ENCODE data around the gene SCAMP1.

SCAMP1 gene

DNA sequence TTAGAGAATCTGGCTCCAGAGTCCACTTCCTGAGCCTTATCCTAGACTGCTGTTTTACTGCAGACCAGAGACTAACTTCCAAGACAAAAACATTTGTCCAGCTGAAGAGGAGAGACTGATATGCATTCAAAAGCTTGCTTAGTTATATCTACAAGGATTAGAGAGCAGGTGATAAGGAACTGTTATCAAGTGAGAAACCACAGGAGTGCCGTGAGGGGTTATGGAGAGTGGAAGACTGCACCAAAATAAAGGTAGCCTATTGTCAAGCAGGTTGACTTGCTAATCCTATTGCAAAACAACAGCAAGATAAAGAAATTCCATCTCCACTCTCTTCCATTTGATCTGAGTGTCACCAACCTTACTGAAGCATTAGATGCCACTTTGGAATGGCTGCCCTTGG, 139.1 kb downstream of the SCAMP1 start:
- no peak for DNase-seq

DNA sequence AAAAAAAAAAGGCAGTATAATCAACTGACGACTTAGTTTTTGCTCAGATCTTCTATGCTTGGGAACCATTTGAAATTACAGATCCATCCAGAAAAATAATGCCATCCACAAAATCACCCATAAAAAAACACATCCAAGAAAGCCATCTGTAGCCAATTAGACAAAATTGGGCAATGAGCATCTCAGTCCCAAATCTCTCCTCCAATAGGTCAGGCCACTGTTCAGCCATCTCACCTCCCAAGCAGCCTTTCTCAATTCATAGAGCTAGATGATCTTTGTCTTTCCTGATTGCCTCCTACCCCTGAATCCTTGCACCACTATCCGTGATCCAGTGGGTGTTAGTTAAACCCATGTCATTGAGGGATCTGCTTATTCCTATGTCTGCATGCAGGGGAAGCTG, 139.6 kb downstream of the SCAMP1 start:
- DNase-seq = no peak

DNA sequence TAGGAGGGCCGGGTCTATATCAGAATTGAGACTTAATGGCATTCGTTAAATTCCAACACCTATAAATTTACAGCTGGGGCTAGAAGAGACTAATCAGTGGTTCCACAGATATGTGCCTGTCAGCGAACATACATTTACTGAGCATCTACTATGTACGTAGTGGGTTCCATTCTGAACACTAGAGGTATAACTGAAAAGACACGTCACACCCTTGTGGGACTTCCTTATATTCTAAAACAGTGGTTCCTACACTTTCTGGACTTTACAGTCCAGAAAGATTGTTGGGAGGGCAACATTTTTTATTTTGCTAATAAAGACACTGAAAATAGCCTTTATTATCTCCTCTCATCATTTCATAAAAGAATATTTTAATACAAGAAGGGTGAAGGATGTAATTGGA, 140.5 kb downstream of the SCAMP1 start:
- DNase-seq = no peak

DNA sequence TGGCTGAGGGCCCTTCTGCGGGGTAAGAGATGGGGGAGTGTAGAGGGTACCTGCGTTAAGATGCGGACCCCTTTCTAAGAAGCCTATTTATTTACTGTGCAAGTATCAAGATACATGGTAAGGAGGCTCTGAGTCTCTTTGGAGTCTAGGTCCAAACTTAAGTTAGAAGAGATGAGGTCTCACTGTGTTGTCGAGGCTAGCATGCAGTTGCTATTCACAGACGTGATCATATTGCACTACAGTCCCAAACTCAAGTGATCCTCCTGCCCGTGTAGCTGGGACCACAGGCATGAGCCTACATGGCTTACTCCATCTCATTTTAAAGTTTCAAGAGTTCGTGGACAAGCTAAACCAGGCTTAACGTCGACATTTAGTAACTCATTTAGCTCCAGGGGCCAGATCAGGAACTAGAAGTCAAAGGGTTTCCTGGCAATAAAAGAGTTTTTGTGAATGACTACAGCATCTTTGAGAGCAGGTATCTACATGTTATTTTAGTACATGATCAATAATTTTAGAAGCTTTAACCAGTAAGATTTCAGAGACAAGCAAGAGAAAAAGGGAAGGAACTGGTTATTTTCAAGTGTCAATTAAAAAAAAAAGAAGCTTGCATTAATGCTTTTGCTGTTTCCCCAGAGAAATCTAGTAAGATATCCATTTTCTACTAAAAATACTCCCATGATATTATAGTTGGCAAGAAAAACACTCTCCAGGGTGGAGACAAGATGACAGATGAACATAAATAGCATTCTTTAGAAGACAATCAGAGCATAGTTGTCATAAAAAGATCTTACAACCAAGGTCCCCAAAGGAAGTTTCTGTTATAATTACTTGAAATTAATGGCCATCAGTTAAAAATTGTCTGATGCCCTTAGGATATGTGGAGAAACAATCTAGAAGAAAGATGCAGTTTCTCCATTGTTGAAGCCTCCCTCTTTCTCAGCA, 141.3 kb downstream of the SCAMP1 start:
- no peak for DNase-seq

DNA sequence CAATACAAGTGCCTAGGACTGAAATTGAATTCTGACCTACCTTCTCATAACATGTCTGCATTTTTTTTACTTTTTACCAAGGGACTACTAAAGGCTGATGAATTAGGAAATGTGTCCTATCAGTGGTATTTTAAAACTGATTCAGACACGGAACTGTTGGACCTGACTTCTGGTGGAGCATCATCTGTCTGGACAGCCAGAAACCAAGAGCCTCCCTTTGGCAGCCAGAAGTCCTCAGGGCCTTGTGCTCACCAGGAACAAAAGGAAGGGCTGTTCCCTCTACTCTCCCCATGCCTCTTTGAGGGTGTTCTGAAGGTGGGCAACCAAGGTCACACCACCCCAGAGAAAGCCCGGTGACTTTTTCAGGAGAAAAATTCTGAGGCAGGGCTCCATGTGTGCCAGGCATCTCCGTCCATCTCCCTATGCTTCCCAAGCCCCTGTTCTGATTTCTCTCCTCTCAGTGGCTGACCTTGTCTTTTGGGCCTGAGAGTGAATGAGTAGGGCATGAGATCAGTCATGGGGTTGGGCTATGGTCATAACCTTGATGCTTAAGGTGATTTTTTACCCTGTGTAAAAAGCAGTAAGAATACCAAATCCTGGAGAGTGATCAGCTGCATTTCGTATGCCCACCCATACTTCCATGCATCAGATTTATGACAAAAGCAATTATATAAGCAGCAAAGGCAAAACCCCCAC, 143.7 kb downstream of the SCAMP1 start:
- DNase-seq = no peak

DNA sequence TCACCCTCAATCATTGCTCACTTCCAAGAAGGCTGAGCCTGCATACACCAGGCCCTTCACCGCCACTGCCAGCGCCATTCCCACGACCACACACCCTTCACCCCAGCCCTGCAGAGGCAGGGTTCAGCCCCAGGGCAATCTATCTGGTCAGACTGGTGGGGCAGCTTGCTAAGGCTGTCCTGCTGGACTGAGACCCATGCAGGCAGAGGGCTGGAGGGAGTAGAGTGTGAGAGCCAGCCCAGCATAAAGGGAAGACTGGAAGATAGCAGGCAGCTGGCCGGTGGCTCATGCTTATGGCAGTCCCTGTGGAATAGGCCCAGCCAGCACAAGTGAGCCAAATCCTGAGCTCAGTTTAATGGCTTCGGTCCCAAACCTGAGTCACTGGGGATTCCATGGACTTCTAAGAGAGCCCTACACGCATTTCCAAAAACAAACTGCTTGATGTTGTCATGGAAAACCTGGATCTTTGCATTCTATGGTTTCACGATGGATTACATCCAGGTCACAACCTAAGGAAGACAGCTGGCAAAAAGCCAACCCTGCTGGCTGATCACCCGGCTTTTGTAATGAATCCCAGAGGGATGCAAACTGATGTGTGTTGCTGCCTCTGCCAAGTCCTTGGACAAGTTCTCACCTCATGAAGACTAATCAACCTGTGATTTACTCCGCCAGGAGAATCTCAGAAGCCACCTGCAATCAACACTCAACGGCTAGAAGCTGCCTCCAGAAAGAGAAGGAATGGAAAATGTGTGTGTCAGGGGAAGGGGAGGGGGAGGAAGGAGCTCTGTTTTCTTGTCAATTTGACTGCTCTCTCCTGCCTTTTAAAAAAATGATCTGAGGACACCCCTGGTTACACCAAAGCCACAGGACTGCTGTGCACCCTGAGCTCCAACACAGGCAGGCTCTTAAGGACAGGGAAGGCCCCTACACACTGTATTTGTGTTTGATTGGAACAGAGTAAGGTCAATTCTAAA, 144.6 kb downstream of the SCAMP1 start:
- no peak for DNase-seq

DNA sequence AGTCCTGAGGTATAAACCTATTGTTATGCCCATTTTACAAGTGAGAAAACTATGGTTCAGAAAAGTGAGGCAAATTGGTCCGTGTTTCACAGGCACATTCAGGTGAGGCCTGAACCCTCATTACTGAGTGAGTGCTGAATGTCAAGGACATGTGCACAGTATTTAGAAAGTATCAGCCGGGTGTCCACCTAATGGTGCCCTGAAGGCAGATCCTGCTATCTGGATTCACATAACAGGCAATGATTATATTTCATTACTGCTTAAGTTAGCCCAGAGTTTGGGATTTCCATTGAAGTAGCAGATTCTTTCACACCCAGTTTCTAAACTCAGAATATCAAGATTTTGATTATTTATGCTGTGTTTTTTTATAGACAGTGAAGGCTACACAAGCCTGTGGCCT, 145.4 kb downstream of the SCAMP1 start:
- no peak for DNase-seq

DNA sequence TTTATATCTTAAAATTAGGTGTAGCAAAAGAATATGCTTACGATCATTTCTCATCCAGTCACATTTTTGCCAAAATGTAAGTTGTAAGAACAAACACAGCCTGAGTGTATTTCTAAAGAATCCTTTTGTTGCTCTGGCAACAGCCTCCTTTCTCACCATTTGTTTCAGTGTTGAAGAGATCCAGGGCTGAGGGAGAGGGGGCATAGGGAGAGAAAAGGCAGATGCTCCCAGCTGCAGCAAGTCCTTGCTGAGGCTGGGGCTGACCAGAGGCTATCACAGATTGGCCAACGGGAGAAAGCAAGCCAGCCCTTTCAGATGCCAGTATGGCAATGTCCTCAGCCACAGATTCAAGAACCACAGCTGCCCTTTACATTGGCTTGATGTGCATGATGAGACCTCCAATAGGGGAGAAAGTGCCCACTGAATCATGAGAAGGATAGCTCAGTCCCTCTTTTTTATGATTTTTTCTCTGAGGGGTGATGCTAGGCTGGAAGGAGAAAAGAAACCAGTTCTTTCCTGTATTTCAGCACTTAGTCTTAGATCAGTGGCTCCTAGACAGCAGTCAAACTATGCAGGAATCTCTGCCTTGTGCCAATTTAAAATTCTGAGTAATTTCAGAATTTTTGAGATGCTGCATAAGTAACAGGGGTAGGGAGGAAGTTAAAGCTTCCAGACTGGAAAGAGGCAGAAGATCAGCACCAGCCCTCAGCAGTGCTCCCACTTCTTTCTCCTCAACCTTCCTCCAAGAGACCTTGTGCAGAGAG, 146.0 kb downstream of the SCAMP1 start:
- no peak for DNase-seq

DNA sequence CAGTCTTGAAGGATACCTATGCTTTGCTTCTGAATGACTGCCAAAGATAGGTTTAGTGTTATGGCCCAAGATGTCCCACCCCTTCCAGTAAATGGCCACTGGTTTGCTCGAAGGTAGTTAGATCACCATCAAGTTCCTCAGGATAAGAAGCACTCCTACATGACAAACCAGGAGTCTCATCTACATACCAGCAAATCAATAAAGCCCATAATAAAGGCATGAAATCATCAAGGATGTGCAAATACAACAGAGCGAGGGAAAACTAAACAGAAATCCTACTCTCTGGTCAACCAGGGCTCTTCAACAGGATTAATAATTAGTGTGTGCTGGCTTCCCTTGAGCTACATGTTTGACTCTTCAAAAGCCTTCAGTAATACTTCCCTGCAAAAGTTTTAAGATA, 147.1 kb downstream of the SCAMP1 start:
- DNase-seq = no peak

DNA sequence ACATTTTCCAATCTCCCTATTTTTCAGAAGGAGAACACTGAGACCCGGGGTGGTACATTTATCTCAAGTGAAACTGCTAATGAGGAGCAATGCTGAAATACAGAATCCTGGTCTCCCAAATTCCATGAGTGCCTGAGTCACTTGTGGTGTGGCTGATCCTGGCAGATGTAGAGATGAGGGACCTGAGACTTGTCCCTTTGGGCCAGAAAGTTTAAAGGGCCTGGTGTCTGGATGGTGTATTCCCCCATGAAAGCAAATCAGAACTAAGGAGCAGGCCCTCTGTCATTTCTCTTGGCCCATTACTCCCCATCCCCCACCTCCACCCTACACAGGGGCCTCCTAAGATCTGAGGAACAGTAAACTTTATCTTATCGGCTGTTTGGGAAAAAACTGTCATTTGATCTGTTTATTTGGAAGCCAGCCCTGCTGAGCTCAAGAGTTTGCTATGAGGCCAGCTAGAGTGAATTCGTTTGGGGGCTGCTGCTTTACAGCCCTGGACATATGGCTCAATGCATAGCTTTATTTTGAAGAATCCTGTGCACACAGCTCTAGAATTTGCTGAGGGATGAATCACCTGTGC, 147.9 kb downstream of the SCAMP1 start:
- no peak for DNase-seq

DNA sequence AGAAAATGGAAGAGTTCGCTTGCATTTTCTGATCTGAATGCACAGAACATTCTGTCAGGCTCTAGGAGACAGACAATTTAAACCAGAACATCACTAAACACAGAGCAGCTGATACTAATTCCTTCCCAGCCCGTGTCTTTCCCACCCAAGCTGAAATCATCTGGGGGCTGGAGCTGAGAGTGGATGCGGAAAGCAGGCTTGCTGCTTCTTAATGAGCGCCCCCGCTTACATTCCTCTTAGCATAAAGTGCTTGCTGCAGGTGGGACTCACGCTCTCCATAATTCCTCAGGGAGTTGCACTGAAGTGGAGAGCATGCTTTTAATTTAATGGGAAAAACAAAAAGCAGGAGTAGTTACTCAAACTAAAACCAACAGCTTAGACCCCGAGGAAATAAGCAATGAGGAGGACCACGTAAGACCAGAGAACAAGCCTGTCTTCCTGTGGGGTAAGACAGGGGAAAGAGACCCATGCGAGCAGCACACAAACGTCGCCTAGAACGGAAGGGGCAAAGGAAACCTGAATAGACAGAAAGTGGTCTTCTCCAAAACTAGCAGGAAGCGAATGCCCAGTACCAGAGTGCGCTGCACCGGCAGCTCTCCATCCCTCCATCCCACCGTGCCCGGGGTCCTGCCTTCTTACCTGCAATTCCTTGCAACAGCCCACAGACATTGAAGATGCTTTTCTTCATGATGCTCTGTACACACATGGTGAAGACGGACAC, 148.9 kb downstream of the SCAMP1 start:
- no peak for DNase-seq

DNA sequence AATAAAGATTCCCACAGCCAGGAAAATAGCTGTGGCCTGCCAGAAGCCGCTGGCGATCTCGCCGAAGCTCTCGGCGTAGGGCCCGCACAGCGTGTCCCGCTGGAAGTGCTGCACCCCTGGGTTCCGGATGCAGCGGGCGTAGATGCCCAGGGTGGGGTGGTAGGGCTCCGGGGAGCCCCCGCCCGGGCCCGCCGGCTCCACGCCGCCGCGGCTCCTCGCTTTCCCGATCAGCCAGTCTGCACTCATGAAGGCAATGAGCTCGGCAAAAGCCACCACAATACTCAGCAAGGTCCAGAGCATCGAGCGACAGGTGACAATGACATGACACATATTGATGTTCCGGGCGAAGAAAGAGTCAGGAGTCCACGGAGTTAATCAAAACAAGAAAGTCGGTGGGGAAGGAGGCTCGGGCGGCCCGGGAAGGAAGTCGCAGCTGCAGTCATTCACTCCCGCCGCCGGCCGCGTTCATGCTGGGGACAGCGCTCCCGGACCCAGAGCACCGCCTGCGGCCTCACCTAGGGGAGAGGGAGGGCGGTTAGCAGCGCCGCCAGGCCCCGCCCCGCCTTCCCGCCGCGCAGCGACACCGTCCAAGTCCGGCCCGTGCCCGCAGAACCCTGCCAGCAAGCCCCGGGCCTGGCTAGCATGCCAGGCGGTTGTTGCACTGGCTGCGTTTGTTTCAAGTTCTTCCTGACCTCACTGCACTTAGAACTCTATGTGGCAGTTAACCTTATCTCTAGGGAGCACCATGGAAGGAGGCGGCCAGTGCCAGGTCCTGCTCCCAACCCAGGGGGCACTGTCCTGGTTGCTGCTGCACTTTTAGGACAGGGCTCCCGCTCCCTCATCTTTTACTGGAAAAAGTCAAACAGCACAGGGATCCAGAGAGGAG, 149.7 kb downstream of the SCAMP1 start:
- DNase-seq = no peak

DNA sequence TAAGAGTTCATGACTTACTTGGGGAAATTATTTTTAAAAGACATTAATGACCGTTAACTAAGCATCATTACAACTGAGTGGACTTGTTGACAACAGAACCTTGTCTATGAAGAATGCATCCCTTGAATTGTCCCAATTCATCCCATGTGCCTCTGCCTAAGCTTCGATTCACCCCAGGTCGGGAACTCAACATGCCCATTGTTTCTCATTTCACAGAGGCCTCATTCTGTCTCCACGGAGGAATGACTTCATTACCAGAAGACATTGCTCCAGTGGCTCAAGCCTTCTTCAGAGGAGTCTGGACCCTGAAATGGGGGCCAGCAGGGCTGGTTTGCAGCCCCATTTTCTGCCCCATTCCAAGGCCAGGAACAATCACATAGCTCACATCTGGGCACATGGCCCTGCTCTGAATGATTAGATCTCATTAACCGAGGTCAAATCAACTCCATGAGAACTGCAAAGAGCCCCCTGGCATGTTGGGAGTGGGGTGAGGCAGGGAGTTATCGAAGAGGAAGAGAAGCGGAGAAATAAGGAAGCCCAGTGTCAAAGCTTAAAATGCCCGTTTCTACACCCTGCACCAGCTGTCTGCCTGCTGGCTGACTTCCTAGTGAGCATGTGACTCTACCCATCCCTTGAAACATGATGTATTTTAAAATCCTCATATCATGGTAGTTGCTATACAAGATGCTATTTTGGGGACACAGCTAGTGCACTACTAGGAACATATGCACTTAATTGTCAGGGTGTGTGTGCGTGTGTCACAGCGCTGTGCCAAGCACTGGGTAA, 150.9 kb downstream of the SCAMP1 start:
- DNase-seq = no peak

DNA sequence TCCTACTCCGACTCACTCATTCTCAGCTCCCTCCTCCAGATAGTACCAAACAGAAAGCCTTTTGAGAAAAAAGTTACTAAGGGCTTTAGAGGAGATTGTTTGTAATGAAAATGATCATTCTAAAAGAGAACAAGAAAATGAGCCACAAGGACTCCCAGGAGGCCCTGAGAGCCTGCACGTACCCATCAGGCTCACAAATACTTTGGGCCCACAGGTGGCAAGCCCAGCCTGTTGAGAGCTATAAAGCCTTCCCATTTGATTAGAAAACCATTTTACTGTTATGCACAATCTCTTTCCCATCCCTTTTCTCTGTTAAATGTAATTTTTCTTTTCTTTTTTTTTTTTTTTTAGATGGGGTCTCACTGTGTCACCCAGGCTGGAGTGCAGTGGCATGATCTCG, 152.0 kb downstream of the SCAMP1 start:
- no peak for DNase-seq

DNA sequence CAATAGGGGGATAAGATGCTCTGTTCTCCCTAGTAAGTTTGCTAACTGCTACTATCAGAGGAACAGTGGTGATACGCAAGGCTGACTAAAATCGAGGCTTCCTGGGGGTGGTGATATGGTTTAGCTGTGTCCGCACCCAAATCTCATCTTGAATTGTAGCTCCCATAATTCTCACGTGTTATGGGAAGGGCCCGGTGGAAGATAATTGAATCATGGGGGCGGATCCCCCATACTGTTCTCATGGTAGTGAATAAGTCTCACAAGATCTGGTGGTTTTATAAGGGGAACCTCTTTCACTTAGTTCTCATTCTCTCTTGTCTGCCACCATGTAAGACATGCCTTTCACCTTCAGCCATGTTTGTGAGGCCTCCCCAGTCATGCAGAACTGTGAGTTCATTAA, 153.0 kb downstream of the SCAMP1 start:
- DNase-seq = no peak

DNA sequence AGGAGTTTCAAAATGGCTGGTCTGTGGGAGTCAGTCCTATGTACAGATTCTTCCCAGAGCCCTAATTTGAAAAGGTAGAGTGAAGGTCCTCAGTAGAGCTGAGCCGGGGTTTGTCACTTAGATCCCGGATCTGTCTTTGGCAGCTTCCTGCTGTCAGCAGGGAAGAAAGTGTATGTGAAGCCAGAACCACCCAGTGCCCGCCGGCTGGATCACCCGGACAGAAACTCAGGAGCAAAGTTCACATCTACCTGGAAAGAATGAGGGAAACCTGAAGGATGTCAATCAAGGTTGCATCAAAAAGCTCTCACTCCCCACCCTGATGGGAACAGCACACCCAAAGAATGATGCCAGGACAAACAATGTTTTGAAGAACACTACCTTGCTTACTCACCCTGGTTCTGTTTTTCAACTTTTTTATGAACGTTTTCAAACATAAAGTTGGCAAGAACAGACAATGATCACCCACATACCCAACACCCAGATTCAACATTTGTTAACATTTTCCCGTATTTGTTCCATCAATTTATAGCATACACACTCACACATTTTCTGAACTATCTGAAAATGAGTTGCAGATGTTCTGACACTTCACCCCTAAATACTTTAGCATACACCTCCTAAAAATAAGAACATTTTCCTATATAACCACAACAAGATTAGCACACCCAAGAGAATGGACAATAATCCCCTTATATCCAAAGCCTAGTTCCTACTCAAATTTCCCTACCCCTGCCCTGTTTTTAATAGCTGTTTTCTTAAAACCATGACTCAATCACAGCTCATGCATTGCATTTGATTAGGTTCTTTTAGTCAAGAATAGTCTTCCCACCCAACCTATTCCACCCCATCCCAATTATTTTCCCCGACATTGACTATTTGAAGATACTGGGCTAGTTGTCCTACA, 154.3 kb downstream of the SCAMP1 start:
- no peak for DNase-seq

DNA sequence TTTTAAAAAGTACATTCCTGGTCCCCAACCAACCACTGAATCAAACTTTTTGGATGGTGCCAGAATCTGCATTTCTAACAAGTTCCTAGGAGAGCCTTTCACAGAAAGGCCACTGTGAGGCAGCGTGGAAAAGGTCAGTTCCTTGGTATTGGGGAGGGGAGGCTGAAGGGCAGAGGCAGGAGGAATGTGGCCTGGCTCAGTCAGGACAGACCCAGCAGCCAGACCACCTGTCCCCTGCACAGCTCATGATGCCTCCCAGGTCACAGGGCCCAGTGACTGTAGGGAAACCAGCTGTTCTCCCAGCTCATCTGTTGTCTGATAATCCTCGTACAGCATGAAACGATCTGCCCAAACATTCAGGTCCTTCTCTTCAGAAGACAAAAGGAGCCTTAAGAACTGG, 155.3 kb downstream of the SCAMP1 start:
- DNase-seq = no peak

Data from NCI-H187 treated with DMSO at 0.1 percent for 48 hours (cell line).